Prostate gland (tissue), 2 donors: ENCODE measurements around the gene CCDC13.

ENCODE experiments used
- CTCF ChIP-seq, 4 experiments: fragments of 200-600 bp in 2 of 4; fragments of 450-650 bp in 2 of 4; sonication (generic) in 2 of 4; IDR thresholded peaks; 1 replicate in 3 of 4; 2 replicates in 1 of 4; pipeline ENCODE4 v1.5.1; 2016 to 2019; ENCODE audit warnings: antibody characterized with exemption in 4 of 4, mild to moderate bottlenecking in 2 of 4, moderate library complexity in 2 of 4
- POLR2A ChIP-seq: fragments of 450-650 bp; IDR thresholded peaks from one replicate; pipeline ENCODE4 v1.6.1; 2016; ENCODE audit warnings: antibody characterized with exemption, mild to moderate bottlenecking
- POLR2AphosphoS5 ChIP-seq: sonication (generic); formaldehyde crosslinking; IDR thresholded peaks from one replicate; pipeline ENCODE4 v1.6.1; 2017; ENCODE audit warnings: antibody characterized with exemption

GRCh38 chr3:42805141-42805821 is 32.2 kb upstream of the CCDC13 start:
- TF ChIP-seq CTCF (IDR thresholded peaks at IDR 0.05) (no peak), POLR2A (no peak), POLR2AphosphoS5 (no peak)
